Stimulated activated CD8-positive, alpha-beta memory T cell treated with anti-CD3 and anti-CD28 coated beads, Interleukin-7, amount 100 ng/mL, for 48 hours (primary cell): ENCODE data around the gene PLCG2.
A peak's percentile ranks its signal among the peaks of the same experiment; 100 is the strongest.

Experiments
- DNase-seq, 2 donors: peaks; one replicate each; pipeline ENCODE4 v3.0.0-alpha.2; 2020; ENCODE audit warnings: low read depth in 1 of 2; ENCODE audit errors: extremely low read depth in 1 of 2

Gene PLCG2

GRCh38 chr16:81814751-81815428, 35.8 kb downstream of the PLCG2 start:
- DNase-seq: no peak

GRCh38 chr16:81815429-81815766, 36.3 kb downstream of the PLCG2 start:
- DNase-seq: no peak

- no peak for DNase-seq
Observed at GRCh38 chr16:81816351-81816750, 37.3 kb downstream of the PLCG2 start.

GRCh38 chr16:81816793-81817210, 37.7 kb downstream of the PLCG2 start:
- no peak for DNase-seq

- no peak for DNase-seq
Observed at GRCh38 chr16:81817296-81817695, 38.2 kb downstream of the PLCG2 start.

- no peak for DNase-seq
Observed at GRCh38 chr16:81817789-81818567, 38.9 kb downstream of the PLCG2 start.

- no peak for DNase-seq
Observed at GRCh38 chr16:81818568-81818896, 39.4 kb downstream of the PLCG2 start.

GRCh38 chr16:81818905-81819304, 39.8 kb downstream of the PLCG2 start:
- DNase-seq: no peak

GRCh38 chr16:81821436-81822128, 42.5 kb downstream of the PLCG2 start:
- no peak for DNase-seq

GRCh38 chr16:81823111-81823510, 44.0 kb downstream of the PLCG2 start:
- no peak for DNase-seq

GRCh38 chr16:81823734-81824133, 44.6 kb downstream of the PLCG2 start:
- DNase-seq: no peak

GRCh38 chr16:81826523-81826922, 47.4 kb downstream of the PLCG2 start:
- no peak for DNase-seq

GRCh38 chr16:81830845-81831540, 51.9 kb downstream of the PLCG2 start:
- DNase-seq: no peak

GRCh38 chr16:81831722-81832126, 52.6 kb downstream of the PLCG2 start:
- DNase-seq: peak; percentile 47 to 59

GRCh38 chr16:81832801-81833547, 53.9 kb downstream of the PLCG2 start:
- DNase-seq: no peak

GRCh38 chr16:81833751-81834150, 54.7 kb downstream of the PLCG2 start:
- DNase-seq: no peak

- DNase-seq: no peak
Observed at GRCh38 chr16:81834868-81835267, 55.8 kb downstream of the PLCG2 start.

- DNase-seq: no peak
Observed at GRCh38 chr16:81836279-81837054, 57.4 kb downstream of the PLCG2 start.

- DNase-seq: no peak
Observed at GRCh38 chr16:81837312-81837751, 58.2 kb downstream of the PLCG2 start.

GRCh38 chr16:81838794-81839193, 59.7 kb downstream of the PLCG2 start:
- DNase-seq: no peak
